GM18870 (cell line): ENCODE results near the gene UCN3.
"Not testable (repeated sequence)": the region's sequence is repeated elsewhere in the genome, so short reads cannot be mapped to it uniquely, and the experiment has no call there.

Experiments used
- ATAC-seq: cut with Tn5 transposase; IDR thresholded peaks from one replicate; pipeline ENCODE4 v1.9.1; 2021; ENCODE audit warnings: moderate library complexity; ENCODE audit not compliant: unreplicated experiment

Gene UCN3

GRCh38 chr10:5364374-5364773, 392 bp upstream of the UCN3 start:
- ATAC-seq = no peak

GRCh38 chr10:5365928-5366327, 1.2 kb downstream of the UCN3 start:
- no peak for ATAC-seq

GRCh38 chr10:5369362-5370158, 4.8 kb downstream of the UCN3 start:
- ATAC-seq = no peak

GRCh38 chr10:5370493-5371352, 6.0 kb downstream of the UCN3 start:
- no peak for ATAC-seq

- ATAC-seq = no peak
Observed at GRCh38 chr10:5373307-5373706, 8.5 kb downstream of the UCN3 start.

- no peak for ATAC-seq
Observed at GRCh38 chr10:5373891-5374611, 9.3 kb downstream of the UCN3 start.

- ATAC-seq = no peak
Observed at GRCh38 chr10:5376450-5376849, 11.7 kb downstream of the UCN3 start.

- ATAC-seq = not testable (repeated sequence)
Observed at GRCh38 chr10:5379202-5379601, 14.4 kb downstream of the UCN3 start.

GRCh38 chr10:5380395-5380794, 15.6 kb downstream of the UCN3 start:
- ATAC-seq = not testable (repeated sequence)

GRCh38 chr10:5381187-5381586, 16.4 kb downstream of the UCN3 start:
- no peak for ATAC-seq

- no peak for ATAC-seq
Observed at GRCh38 chr10:5385224-5385623, 20.5 kb downstream of the UCN3 start.

GRCh38 chr10:5387169-5387568, 22.4 kb downstream of the UCN3 start:
- no peak for ATAC-seq

- no peak for ATAC-seq
Observed at GRCh38 chr10:5390607-5391205, 25.9 kb downstream of the UCN3 start.

- ATAC-seq = no peak
Observed at GRCh38 chr10:5391790-5392189, 27.0 kb downstream of the UCN3 start.

GRCh38 chr10:5393529-5393928, 28.8 kb downstream of the UCN3 start:
- ATAC-seq = no peak

- no peak for ATAC-seq
Observed at GRCh38 chr10:5395168-5395567, 30.4 kb downstream of the UCN3 start.

GRCh38 chr10:5396556-5397300, 32.0 kb downstream of the UCN3 start:
- no peak for ATAC-seq

GRCh38 chr10:5399332-5399731, 34.6 kb downstream of the UCN3 start:
- no peak for ATAC-seq

GRCh38 chr10:5400468-5401240, 35.9 kb downstream of the UCN3 start:
- no peak for ATAC-seq

- no peak for ATAC-seq
Observed at GRCh38 chr10:5402798-5403197, 38.0 kb downstream of the UCN3 start.
